NB4 (cell line): ENCODE results near the gene BMPR1A.

Experiments used
- DNase-seq: peaks from one replicate; pipeline ENCODE4 v3.0.0; 2010; ENCODE audit warnings: low read depth
- H3K4me3 ChIP-seq: one replicate; pipeline ENCODE4 v1.5.1; 2011; ENCODE audit warnings: mild to moderate bottlenecking, low read depth, low read length, moderate library complexity
- MYC ChIP-seq: IDR thresholded peaks from 2 replicates; pipeline ENCODE4 v1.6.1; 2011; ENCODE audit warnings: low read depth, low read length
- POLR2A ChIP-seq: IDR thresholded peaks from 2 replicates; pipeline ENCODE4 v1.6.1; 2011; ENCODE audit warnings: mild to moderate bottlenecking; ENCODE audit not compliant: insufficient read length; ENCODE audit errors: extremely low read depth
- TF ChIP-seq, protein P1 (sequence below): IDR thresholded peaks from one replicate; pipeline ENCODE4 v1.5.1; 2012; ENCODE audit warnings: low read depth, low read length
- TF ChIP-seq, protein P2 (sequence below): IDR thresholded peaks from 2 replicates; pipeline ENCODE4 v1.6.1; 2011; ENCODE audit warnings: low read depth, low read length

Gene BMPR1A

DNA sequence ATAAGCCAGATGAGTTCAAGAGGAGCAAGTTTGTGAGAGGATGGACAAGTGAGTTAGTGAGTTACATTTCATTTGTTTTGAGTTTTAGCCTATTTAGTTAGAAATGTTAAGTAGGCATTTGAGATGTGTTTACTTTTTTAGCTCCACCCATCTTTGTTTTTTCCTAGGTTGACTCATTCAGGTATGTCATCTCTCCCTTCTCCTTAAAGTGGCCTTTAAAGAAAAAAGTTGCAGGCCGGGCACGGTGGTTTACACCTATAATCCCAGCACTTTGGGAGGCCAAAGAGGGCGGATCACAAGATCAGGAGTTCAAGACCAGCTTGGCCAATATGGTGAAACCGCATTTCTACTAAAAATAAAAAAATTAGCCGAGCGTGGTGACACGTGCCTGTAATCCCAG is 71.2 kb downstream of the BMPR1A start:
- DNase-seq, result no peak
- H3K4me3 ChIP-seq, result no peak overlapping the region
- TF ChIP-seq, protein P1, sequence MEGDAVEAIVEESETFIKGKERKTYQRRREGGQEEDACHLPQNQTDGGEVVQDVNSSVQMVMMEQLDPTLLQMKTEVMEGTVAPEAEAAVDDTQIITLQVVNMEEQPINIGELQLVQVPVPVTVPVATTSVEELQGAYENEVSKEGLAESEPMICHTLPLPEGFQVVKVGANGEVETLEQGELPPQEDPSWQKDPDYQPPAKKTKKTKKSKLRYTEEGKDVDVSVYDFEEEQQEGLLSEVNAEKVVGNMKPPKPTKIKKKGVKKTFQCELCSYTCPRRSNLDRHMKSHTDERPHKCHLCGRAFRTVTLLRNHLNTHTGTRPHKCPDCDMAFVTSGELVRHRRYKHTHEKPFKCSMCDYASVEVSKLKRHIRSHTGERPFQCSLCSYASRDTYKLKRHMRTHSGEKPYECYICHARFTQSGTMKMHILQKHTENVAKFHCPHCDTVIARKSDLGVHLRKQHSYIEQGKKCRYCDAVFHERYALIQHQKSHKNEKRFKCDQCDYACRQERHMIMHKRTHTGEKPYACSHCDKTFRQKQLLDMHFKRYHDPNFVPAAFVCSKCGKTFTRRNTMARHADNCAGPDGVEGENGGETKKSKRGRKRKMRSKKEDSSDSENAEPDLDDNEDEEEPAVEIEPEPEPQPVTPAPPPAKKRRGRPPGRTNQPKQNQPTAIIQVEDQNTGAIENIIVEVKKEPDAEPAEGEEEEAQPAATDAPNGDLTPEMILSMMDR, result no peak
- TF ChIP-seq POLR2A, result no peak
- no peak for TF ChIP-seq MYC
- TF ChIP-seq, protein P2, sequence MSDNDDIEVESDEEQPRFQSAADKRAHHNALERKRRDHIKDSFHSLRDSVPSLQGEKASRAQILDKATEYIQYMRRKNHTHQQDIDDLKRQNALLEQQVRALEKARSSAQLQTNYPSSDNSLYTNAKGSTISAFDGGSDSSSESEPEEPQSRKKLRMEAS, result no peak

DNA sequence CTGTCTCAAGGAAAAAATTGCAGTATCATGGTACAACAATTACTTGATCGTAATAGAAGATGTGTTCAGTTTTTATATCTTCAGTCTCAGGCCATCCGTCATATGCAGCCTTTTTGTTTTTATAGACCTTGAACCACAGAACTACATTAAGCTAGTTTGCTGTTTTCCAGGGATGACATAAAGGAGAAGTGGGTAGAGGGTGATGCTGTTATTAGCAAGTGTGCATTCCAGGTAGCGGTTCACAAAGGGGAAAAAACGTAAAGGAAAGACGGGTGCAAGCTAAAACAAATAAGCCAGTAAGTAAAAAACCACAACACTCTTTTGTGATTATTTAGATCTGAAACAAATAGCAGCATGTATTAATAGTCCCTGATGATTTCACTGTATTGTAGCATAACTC is 71.7 kb downstream of the BMPR1A start:
- H3K4me3 ChIP-seq, result no peak overlapping the region
- TF ChIP-seq POLR2A (no peak), MYC (no peak)
- TF ChIP-seq, protein P1, result no peak
- TF ChIP-seq, protein P2, result no peak
- no peak for DNase-seq

DNA sequence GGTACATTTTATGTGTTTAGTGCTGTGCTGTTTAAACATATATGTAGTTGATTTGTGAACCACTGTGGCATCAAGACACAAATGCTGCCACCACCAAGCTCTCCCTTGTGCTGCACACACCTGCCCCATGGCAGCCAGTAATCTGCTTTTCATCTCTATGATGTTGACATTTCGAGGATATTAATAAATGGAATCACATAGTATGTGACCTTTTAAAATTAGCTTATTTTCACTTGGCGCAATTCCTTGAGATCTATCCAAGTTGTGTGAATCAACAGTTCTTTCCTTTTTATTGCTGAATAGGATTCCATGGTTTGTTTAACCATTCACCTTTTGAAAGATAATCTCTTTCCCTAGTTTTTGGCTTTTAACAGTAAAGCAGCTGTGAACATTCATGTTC is 73.1 kb downstream of the BMPR1A start:
- TF ChIP-seq, protein P2, result no peak
- TF ChIP-seq POLR2A (no peak), MYC (no peak)
- TF ChIP-seq, protein P1, result no peak
- no peak for DNase-seq
- no peak overlapping the region for H3K4me3 ChIP-seq

DNA sequence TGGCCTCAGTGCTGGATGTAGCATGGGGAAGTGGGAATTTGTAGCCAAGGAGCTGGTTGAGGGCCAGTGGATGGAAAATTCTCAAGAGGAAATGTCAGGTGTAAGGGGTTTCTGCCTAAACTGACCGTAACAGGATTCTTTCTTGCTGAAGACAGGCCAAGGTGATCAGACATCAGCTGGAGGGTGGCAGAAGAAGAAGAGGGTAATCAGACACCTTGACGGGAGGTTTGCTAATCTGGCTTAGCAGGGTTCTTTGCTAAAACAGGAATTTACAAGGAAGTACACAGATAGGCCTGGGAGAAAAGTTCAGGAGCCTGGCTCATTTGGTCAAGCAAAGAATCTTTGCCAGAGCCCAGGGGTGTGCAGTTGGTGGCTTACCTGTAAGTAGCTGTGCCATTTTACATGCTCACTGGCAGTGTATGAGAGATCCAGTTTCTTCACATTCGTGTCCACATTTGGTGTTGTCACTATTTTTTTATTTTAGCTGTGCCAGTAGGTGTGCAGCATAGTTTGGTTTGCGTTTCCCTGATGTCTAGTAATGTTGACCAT is 73.7 kb downstream of the BMPR1A start:
- no peak overlapping the region for H3K4me3 ChIP-seq
- DNase-seq, result no peak
- TF ChIP-seq POLR2A, result no peak
- TF ChIP-seq, protein P1, result no peak
- TF ChIP-seq, protein P2, result no peak
- TF ChIP-seq MYC, result no peak

DNA sequence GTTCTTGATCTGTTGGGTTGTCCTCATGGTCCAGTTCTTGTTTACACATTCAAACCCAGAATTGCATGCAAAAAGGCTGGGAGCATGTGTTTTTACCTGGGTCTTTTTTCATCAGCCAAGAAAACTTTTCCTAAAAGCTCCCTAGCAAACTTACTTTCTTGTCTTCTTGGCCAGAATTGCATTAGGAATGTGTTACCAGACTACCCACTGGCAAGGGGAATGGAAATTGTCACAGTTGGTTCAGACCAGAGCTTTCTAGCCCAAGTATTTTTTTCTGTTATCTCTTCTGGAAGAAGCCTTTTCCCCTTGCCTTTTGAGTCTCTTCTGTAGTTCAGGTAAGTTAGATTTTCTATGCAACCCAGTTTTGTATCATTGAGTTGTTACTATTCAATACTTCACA is 77.5 kb downstream of the BMPR1A start:
- TF ChIP-seq, protein P2, result no peak
- TF ChIP-seq MYC (no peak), POLR2A (no peak)
- TF ChIP-seq, protein P1, result no peak
- DNase-seq, result no peak
- H3K4me3 ChIP-seq, result no peak overlapping the region

DNA sequence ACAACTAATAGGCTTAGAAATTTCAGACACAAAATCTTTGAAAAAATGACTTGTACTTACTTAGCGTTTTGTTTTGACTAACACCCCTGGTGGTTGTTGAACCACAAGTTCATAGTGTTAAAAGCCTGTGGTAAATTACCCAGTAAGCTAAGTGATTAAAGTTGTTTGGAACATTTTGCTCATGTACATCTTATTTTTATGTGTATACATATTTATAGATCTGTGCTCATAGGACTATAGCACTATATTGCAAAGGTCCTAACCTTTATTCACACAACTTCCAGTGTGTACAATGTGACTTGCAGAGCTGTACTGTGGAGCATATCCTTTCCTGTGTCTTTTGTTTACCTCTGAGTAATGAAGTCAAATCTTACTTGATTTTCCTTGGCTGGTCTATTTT is 79.6 kb downstream of the BMPR1A start:
- no peak for DNase-seq
- TF ChIP-seq POLR2A (no peak), MYC (no peak)
- TF ChIP-seq, protein P2, result no peak
- TF ChIP-seq, protein P1, result no peak
- H3K4me3 ChIP-seq, result no peak overlapping the region
